HUDEP-2 (cell line): ENCODE data around the gene SLC9C2.
"Not testable (repeated sequence)": the region's sequence is repeated elsewhere in the genome, so short reads cannot be mapped to it uniquely, and the experiment has no call there.

ENCODE experiments used
- DNase-seq, 76 experiments: peaks; one replicate each; lab custom pipeline; 2025; ENCODE audit not compliant: unreplicated experiment in 76 of 76; lab: John Stamatoyannopoulos, UW

Gene SLC9C2

DNA sequence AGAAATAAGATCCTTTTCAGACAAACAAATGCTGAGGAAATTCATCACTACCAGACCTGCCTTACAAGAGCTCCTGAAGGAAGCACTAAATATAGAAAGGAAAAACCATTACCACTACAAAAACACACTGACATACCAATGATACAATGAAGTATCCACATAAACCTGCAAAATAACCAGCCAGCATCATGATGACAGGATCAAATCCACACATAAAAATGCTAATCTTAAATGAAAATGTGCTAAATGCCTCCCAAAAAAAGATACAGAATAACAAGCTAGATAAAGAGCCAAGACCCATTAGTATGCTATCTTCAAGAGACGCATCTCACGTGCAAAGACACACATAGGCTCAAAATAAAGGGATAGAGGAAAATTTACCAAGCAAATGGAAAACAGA, 140.2 kb downstream of the SLC9C2 start:
- DNase-seq = not testable (repeated sequence)

GRCh38 chr1:173459885-173460284, 143.0 kb downstream of the SLC9C2 start:
- DNase-seq = no peak

- DNase-seq = no peak
These were observed 147.8 kb downstream of the SLC9C2 start for GRCh38 chr1:173454966-173455524.

GRCh38 chr1:173453982-173454381, 148.9 kb downstream of the SLC9C2 start:
- DNase-seq = no peak

DNA sequence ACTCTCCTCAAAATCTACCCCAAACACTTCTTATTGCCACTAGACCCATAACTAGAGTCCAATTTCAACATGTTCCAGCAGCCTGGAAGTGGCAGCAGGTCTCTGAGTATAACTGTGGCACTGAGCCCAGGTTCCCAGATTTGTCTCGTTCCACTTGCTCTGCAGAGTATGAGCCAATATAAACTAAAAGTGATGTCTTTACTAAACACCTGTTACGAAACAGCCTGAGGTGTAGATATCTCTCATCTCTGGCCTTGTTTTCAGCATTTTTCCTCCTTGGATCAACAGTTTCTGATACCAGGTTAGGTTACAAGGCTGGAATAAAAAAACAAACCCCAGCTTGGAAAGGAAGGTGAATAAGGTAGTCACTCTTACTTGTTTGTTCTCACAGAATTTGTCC, 150.9 kb downstream of the SLC9C2 start:
- no peak for DNase-seq
